HEK293 (cell line): Measurements from ENCODE around the gene ATF2.
A peak's percentile ranks its signal among the peaks of the same experiment; 100 is the strongest.

Experiments
- ATF2 ChIP-seq: fragments of 450-650 bp; formaldehyde crosslinking; IDR thresholded peaks from 2 replicates; pipeline ENCODE4 v1.5.1; 2016; ENCODE audit warnings: missing biosample characterization, missing genetic modification characterization, low read depth
- ELK4 ChIP-seq: IDR thresholded peaks from 2 replicates; pipeline ENCODE4 v1.6.1; 2011; ENCODE audit warnings: mild to moderate bottlenecking, low read depth, low read length, borderline replicate concordance
- GLIS2 ChIP-seq: fragments of 450-650 bp; formaldehyde crosslinking; IDR thresholded peaks from 2 replicates; pipeline ENCODE4 v1.5.1; 2016; ENCODE audit warnings: missing biosample characterization, missing genetic modification characterization
- HIC1 ChIP-seq: fragments of 450-650 bp; formaldehyde crosslinking; IDR thresholded peaks from 2 replicates; pipeline ENCODE4 v1.5.1; 2016; ENCODE audit warnings: missing biosample characterization, missing genetic modification characterization
- KLF1 ChIP-seq: fragments of 450-650 bp; formaldehyde crosslinking; IDR thresholded peaks from 2 replicates; pipeline ENCODE4 v1.5.1; 2016; ENCODE audit warnings: missing biosample characterization, missing genetic modification characterization
- KLF10 ChIP-seq: fragments of 450-650 bp; IDR thresholded peaks from 2 replicates; pipeline ENCODE4 v1.5.1; 2018; ENCODE audit warnings: missing biosample characterization, mild to moderate bottlenecking, missing genetic modification characterization
- KLF16 ChIP-seq: fragments of 450-650 bp; formaldehyde crosslinking; IDR thresholded peaks from 2 replicates; pipeline ENCODE4 v1.5.1; 2017; ENCODE audit warnings: missing biosample characterization, missing genetic modification characterization
- MYNN ChIP-seq: fragments of 450-650 bp; formaldehyde crosslinking; IDR thresholded peaks from 2 replicates; pipeline ENCODE4 v1.5.1; 2016; ENCODE audit warnings: missing biosample characterization, missing genetic modification characterization, borderline replicate concordance
- RBAK ChIP-seq: fragments of 450-650 bp; formaldehyde crosslinking; IDR thresholded peaks from 2 replicates; pipeline ENCODE4 v1.5.1; 2016; ENCODE audit warnings: missing biosample characterization, missing genetic modification characterization
- SP7 ChIP-seq: fragments of 450-650 bp; formaldehyde crosslinking; IDR thresholded peaks from 2 replicates; pipeline ENCODE4 v1.5.1; 2016; ENCODE audit warnings: missing biosample characterization, missing genetic modification characterization
- TRIM28 ChIP-seq: IDR thresholded peaks from 2 replicates; pipeline ENCODE4 v1.6.1; 2011; ENCODE audit warnings: low read length, control low read depth, borderline replicate concordance
- ZBTB11 ChIP-seq: fragments of 450-650 bp; formaldehyde crosslinking; conservative IDR thresholded peaks from 2 replicates; pipeline ENCODE4 v1.5.1; 2016; ENCODE audit warnings: low read depth, missing biosample characterization, missing genetic modification characterization
- ZBTB48 ChIP-seq: fragments of 450-650 bp; formaldehyde crosslinking; IDR thresholded peaks from 2 replicates; pipeline ENCODE4 v1.5.1; 2016; ENCODE audit warnings: missing biosample characterization, missing genetic modification characterization
- ZBTB7A ChIP-seq: fragments of 450-650 bp; formaldehyde crosslinking; IDR thresholded peaks from 2 replicates; pipeline ENCODE4 v1.5.1; 2016; ENCODE audit warnings: low read depth, missing biosample characterization, missing genetic modification characterization
- ZNF184 ChIP-seq: fragments of 450-650 bp; IDR thresholded peaks from 2 replicates; pipeline ENCODE4 v1.5.1; 2018; ENCODE audit warnings: missing biosample characterization, mild to moderate bottlenecking, missing genetic modification characterization
- ZNF26 ChIP-seq: fragments of 450-650 bp; formaldehyde crosslinking; IDR thresholded peaks from 2 replicates; pipeline ENCODE4 v1.5.1; 2016; ENCODE audit warnings: missing biosample characterization, missing genetic modification characterization
- ZNF266 ChIP-seq: fragments of 450-650 bp; formaldehyde crosslinking; IDR thresholded peaks from 2 replicates; pipeline ENCODE4 v1.5.1; 2016; ENCODE audit warnings: missing biosample characterization, missing genetic modification characterization, low read depth
- ZNF350 ChIP-seq: fragments of 450-650 bp; formaldehyde crosslinking; IDR thresholded peaks from 2 replicates; pipeline ENCODE4 v1.5.0; 2017; ENCODE audit warnings: missing biosample characterization, mild to moderate bottlenecking, missing genetic modification characterization
- ZNF354C ChIP-seq: fragments of 450-650 bp; formaldehyde crosslinking; IDR thresholded peaks from 2 replicates; pipeline ENCODE4 v1.5.1; 2016; ENCODE audit warnings: missing biosample characterization, missing genetic modification characterization, low read depth, borderline replicate concordance
- ZNF394 ChIP-seq: fragments of 450-650 bp; formaldehyde crosslinking; IDR thresholded peaks from 2 replicates; pipeline ENCODE4 v1.5.1; 2016; ENCODE audit warnings: missing biosample characterization, missing genetic modification characterization, mild to moderate bottlenecking, moderate library complexity, borderline replicate concordance
- ZNF404 ChIP-seq: fragments of 450-650 bp; formaldehyde crosslinking; IDR thresholded peaks from 2 replicates; pipeline ENCODE4 v1.5.1; 2017; ENCODE audit warnings: missing biosample characterization, missing genetic modification characterization
- ZNF423 ChIP-seq: fragments of 450-650 bp; formaldehyde crosslinking; IDR thresholded peaks from 2 replicates; pipeline ENCODE4 v1.5.1; 2016; ENCODE audit warnings: missing biosample characterization, missing genetic modification characterization
- ZNF48 ChIP-seq: fragments of 450-650 bp; formaldehyde crosslinking; IDR thresholded peaks from 2 replicates; pipeline ENCODE4 v1.5.1; 2016; ENCODE audit warnings: missing biosample characterization, missing genetic modification characterization
- ZNF521 ChIP-seq: fragments of 450-650 bp; formaldehyde crosslinking; IDR thresholded peaks from 2 replicates; pipeline ENCODE4 v1.5.1; 2017; ENCODE audit warnings: missing biosample characterization, mild to moderate bottlenecking, missing genetic modification characterization
- ZNF555 ChIP-seq: fragments of 450-650 bp; formaldehyde crosslinking; conservative IDR thresholded peaks from 2 replicates; pipeline ENCODE4 v1.5.1; 2017; ENCODE audit warnings: missing biosample characterization, mild to moderate bottlenecking, missing genetic modification characterization, inconsistent platforms
- ZNF558 ChIP-seq: fragments of 450-650 bp; formaldehyde crosslinking; IDR thresholded peaks from 2 replicates; pipeline ENCODE4 v1.5.1; 2016; ENCODE audit warnings: missing biosample characterization, missing genetic modification characterization
- ZNF560 ChIP-seq: fragments of 450-650 bp; formaldehyde crosslinking; IDR thresholded peaks from 2 replicates; pipeline ENCODE4 v1.5.1; 2017; ENCODE audit warnings: missing biosample characterization, missing genetic modification characterization, borderline replicate concordance
- ZNF626 ChIP-seq: fragments of 450-650 bp; sonication (Bioruptor Pico); formaldehyde crosslinking; IDR thresholded peaks from 2 replicates; pipeline ENCODE4 v1.5.1; 2018; ENCODE audit warnings: missing biosample characterization, missing genetic modification characterization, inconsistent platforms
- ZNF670 ChIP-seq: fragments of 450-650 bp; formaldehyde crosslinking; IDR thresholded peaks from 2 replicates; pipeline ENCODE4 v1.5.1; 2016; ENCODE audit warnings: missing biosample characterization, missing genetic modification characterization, low read depth
- ZNF747 ChIP-seq: fragments of 450-650 bp; formaldehyde crosslinking; IDR thresholded peaks from 2 replicates; pipeline ENCODE4 v1.5.1; 2016; ENCODE audit warnings: missing biosample characterization, missing genetic modification characterization
- ZNF777 ChIP-seq: fragments of 450-650 bp; formaldehyde crosslinking; IDR thresholded peaks from 2 replicates; pipeline ENCODE4 v1.5.1; 2017; ENCODE audit warnings: missing biosample characterization, missing genetic modification characterization, borderline replicate concordance

ATF2 gene

GRCh38 chr2:175181104-175181876 is 13.3 kb upstream of the ATF2 start, which contains the start of gene ATP5MC3 (continued):
- TF ChIP-seq ZBTB11 (tag by site-specific recombination) (peak; percentile 90), ELK4 (no peak), KLF1 (no peak), ZNF558 (tag by site-specific recombination) (no peak; the same call in 1 of the 2 replicates), ZNF354C (tag by site-specific recombination) (no peak), ZNF747 (tag by site-specific recombination) (no peak), MYNN (peak; percentile 55; the same call in 1 of the 2 replicates), KLF16 (0 out of 2 replicates have a peak, but pooled peaks have one; percentile 61), SP7 (tag by site-specific recombination) (peak; percentile 84), ZNF777 (no peak), ZNF423 (tag by site-specific recombination) (peak; percentile 65), GLIS2 (no peak), HIC1 (tag by site-specific recombination) (peak; percentile 13; the same call in 1 of the 2 replicates), ATF2 (no peak), ZBTB7A (no peak), KLF10 (no peak), ZNF266 (tag by site-specific recombination) (no peak), ZNF26 (tag by site-specific recombination) (no peak), ZNF394 (tag by site-specific recombination) (no peak), ZNF521 (tag by site-specific recombination) (no peak), ZNF626 (tag by site-specific recombination) (no peak), ZNF350 (tag by site-specific recombination) (no peak), TRIM28 (no peak; the same call in 1 of the 2 replicates), RBAK (tag by site-specific recombination) (no peak), ZNF560 (no peak), ZNF555 (no peak), ZNF404 (tag by site-specific recombination) (no peak), ZBTB48 (tag by site-specific recombination) (peak; percentile 76), ZNF184 (tag by site-specific recombination) (no peak), ZNF48 (tag by site-specific recombination) (no peak), ZNF670 (tag by site-specific recombination) (no peak)
